Memory B cell (primary cell): ENCODE results near the gene TMEM239.
"Not testable (repeated sequence)": the region's sequence is repeated elsewhere in the genome, so short reads cannot be mapped to it uniquely, and the experiment has no call there.

ENCODE experiments used
- ATAC-seq: fragments of 150-1000 bp; cut with Tn5 transposase; 2 replicates; pipeline ENCODE4 v1.10.0; 2021; ENCODE audit warnings: low read depth, mild to moderate bottlenecking, moderate library complexity
- DNase-seq, 2 donors: peaks; one replicate each; pipeline ENCODE4 v3.0.0; 2022; ENCODE audit warnings: low spot score in 2 of 2
- H3K27ac Mint-ChIP-seq: one replicate; pipeline ENCODE4 v1.8.0; 2022; ENCODE audit warnings: mild to moderate bottlenecking, moderate library complexity, mixed read lengths
- H3K27me3 Mint-ChIP-seq: one replicate; pipeline ENCODE4 v1.8.0; 2022; ENCODE audit warnings: mixed read lengths
- H3K36me3 Mint-ChIP-seq: one replicate; pipeline ENCODE4 v1.8.0; 2022; ENCODE audit warnings: mild to moderate bottlenecking, mixed read lengths
- H3K4me1 Mint-ChIP-seq: one replicate; pipeline ENCODE4 v1.8.0; 2022; ENCODE audit warnings: mixed read lengths
- H3K4me3 Mint-ChIP-seq: one replicate; pipeline ENCODE4 v1.8.0; 2022; ENCODE audit warnings: mild to moderate bottlenecking, moderate library complexity, mixed read lengths
- H3K9me3 Mint-ChIP-seq: one replicate; pipeline ENCODE4 v1.8.0; 2022; ENCODE audit warnings: mixed read lengths

The TMEM239 gene

DNA sequence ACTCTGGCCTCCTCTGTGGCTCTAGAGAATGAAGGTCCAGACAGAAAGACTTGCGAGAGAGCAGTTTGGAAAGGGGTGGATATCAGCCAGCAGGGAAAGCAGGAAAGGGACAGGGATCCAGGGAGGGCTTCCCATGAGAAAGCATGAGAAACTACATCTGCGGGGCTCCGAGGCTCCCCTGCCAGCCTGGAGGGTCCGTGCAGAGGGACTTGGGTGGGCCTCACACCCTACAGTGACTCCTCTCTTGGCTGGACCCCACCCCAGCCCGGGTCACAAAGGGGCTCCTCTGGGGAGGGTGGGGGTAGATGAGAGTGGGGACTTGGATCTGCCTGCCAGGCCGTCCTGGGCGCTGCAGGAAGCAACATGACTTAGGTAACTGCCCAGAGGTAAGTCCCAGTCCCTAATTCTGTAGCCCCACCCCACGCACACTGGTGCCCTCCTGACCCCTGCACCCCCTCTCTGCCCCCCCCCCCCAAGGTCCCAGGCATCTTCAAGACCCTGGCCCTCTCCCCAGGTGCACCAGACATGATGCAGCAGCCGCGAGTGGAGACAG lies at the start of gene TMEM239:
Gene TMEM239 (plus strand): TSS at position 335 of the 553 bp plus-strand sequence. CDS start 191 bp downstream, at position 526.
- Mint-ChIP-seq H3K27me3 (peaks cover 36% of the 10 kb centered on the region), H3K4me1 (peaks cover 6% of the 10 kb centered on the region), H3K4me3 (no peak within 1 kb of the TSS), H3K27ac (no peak within 1 kb of the TSS), H3K36me3 (no peaks in the 10 kb centered on the region), H3K9me3 (peaks cover 5% of the 10 kb centered on the region)
- ATAC-seq (no peak), DNase-seq (no peak)

DNA sequence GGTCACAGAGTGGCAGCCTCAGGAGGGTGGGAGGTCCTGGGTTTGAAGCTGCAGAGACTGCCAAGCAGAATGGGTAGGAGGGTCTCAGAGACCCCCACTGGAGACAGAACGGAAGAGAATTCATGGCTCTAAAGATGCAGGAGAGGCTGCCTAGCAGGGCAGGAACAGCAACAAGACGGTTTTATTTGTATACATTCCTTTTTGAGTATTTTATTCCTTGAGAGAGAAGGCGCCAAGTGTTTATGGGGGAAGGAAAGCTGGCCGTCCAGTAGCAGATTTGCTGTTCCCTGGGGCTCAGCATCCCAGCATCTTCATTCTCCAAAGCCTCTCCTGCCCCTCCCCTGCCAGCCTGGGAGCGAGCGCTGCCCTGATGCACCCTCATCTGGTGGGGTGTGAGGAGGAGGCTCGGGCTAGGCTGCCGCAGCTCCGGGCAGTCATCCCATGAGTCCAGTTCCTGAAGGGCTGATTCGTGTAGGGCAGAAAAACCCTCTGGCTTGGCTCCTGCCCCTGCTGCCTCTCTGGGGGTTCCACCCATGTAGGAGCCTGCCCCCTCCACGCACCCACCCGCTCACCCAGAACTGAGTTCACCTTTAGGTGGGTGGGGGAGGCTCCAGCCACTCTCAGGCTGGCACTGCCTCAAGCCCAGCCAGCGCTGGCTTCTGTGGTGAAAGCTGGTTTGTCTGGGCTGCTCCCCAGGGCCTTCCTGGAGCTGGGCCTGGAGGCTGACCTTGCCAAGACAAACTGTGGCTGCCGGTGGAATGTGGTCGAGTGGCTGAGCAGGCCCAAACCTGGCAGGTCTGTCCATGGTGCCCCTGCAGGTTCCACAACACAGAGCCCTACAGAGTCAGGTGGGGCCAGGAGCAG lies 48.2 kb upstream of the TMEM239 start:
- Mint-ChIP-seq H3K9me3 (no peaks in the 10 kb centered on the region), H3K4me1 (no peaks in the 10 kb centered on the region), H3K27me3 (peaks cover 17% of the 10 kb centered on the region), H3K27ac (no peak overlapping the region), H3K4me3 (no peak overlapping the region), H3K36me3 (no peaks in the 10 kb centered on the region)
- no peak for DNase-seq
- ATAC-seq, result no peak

- DNase-seq, result no peak
- no peaks in the 10 kb centered on the region for H3K9me3 Mint-ChIP-seq
Observed at GRCh38 chr20:2768632-2769015, 47.5 kb upstream of the TMEM239 start.

DNA sequence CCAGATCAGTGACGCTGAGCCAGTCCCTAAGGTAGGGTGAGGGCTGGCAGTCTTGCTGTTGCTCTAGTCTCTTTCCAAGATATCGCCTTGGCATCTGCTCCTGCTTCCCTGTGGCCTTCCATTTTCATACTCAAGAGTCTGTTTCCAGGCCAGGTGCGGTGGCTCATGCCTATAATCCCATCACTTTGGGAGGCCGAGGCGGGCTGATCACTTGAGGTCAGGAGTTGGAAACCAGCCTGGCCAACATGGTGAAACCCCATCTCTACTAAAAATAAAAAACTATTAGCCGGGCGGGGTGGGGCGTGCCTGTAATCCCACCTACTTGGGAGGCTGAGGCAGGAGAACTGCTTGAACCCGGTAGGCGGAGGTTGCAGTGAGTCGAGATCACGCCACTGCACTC lies 46.1 kb upstream of the TMEM239 start:
- H3K4me1 Mint-ChIP-seq, H3K4me3 Mint-ChIP-seq, DNase-seq, H3K9me3 Mint-ChIP-seq, H3K36me3 Mint-ChIP-seq, H3K27ac Mint-ChIP-seq, ATAC-seq: not testable (repeated sequence)
- H3K27me3 Mint-ChIP-seq, result peaks cover 13% of the 10 kb centered on the region

More at GRCh38 chr20:2768632-2769015, 47.5 kb upstream of the TMEM239 start:
- Mint-ChIP-seq H3K4me3 (no peak overlapping the region), H3K36me3 (no peaks in the 10 kb centered on the region), H3K4me1 (no peaks in the 10 kb centered on the region), H3K27me3 (peaks cover 17% of the 10 kb centered on the region), H3K27ac (no peak overlapping the region)
- no peak for ATAC-seq

- H3K36me3 Mint-ChIP-seq, result no peaks in the 10 kb centered on the region
- H3K9me3 Mint-ChIP-seq, result no peaks in the 10 kb centered on the region
- H3K27ac Mint-ChIP-seq, result no peak overlapping the region
- H3K4me3 Mint-ChIP-seq, result no peak overlapping the region
- no peaks in the 10 kb centered on the region for H3K4me1 Mint-ChIP-seq
- no peak for ATAC-seq
- H3K27me3 Mint-ChIP-seq, result peaks cover 13% of the 10 kb centered on the region
- no peak for DNase-seq
Observed at GRCh38 chr20:2771631-2772080, 44.5 kb upstream of the TMEM239 start.

DNA sequence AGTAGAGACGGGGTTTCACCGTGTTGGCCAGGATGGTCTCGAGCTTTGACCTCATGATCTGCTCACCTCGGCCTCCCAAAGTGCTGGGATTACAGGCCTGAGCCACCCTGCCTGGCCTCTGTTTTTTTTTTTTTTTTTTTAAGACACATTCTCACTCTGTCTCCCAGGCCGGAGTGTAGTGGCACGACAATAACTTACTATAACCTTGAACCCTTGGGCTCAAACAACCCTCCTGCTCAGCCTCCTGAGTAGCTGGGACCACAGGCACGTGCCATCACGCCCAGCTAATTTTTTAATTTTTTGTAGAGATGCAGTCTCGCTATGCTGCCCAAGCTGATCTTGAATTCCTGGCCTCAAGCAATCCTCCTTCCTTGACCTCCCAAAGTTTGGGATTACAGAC lies 42.4 kb upstream of the TMEM239 start:
- no peak overlapping the region for H3K4me3 Mint-ChIP-seq
- peaks cover 3% of the 10 kb centered on the region for H3K9me3 Mint-ChIP-seq
- DNase-seq (no peak), ATAC-seq (no peak)
- H3K27ac Mint-ChIP-seq, result no peak overlapping the region
- H3K36me3 Mint-ChIP-seq, result no peaks in the 10 kb centered on the region
- peaks cover 8% of the 10 kb centered on the region for H3K27me3 Mint-ChIP-seq
- no peaks in the 10 kb centered on the region for H3K4me1 Mint-ChIP-seq

DNA sequence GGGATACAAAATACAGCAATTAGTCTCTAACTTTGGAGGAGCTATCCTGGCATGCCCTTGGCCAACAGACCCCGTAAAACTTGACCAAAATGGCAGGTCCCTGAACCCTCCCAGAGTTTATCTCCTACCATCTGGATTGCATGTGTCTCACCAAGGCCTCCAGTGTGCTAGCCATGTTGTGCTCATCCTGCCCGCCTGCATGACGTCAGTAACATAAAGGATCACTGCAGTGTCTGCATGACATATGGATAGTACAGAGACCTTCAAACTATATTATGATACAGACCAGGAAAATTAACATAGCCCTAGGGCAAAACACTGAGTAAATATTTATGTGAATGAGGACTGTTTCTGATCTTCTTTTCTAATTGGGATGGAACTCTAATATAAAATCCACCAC lies 41.0 kb upstream of the TMEM239 start:
- Mint-ChIP-seq H3K27me3 (peaks cover 6% of the 10 kb centered on the region), H3K4me1 (no peaks in the 10 kb centered on the region), H3K4me3 (no peak overlapping the region), H3K9me3 (peaks cover 3% of the 10 kb centered on the region), H3K27ac (no peak overlapping the region), H3K36me3 (no peaks in the 10 kb centered on the region)
- ATAC-seq, result no peak
- DNase-seq, result no peak

DNA sequence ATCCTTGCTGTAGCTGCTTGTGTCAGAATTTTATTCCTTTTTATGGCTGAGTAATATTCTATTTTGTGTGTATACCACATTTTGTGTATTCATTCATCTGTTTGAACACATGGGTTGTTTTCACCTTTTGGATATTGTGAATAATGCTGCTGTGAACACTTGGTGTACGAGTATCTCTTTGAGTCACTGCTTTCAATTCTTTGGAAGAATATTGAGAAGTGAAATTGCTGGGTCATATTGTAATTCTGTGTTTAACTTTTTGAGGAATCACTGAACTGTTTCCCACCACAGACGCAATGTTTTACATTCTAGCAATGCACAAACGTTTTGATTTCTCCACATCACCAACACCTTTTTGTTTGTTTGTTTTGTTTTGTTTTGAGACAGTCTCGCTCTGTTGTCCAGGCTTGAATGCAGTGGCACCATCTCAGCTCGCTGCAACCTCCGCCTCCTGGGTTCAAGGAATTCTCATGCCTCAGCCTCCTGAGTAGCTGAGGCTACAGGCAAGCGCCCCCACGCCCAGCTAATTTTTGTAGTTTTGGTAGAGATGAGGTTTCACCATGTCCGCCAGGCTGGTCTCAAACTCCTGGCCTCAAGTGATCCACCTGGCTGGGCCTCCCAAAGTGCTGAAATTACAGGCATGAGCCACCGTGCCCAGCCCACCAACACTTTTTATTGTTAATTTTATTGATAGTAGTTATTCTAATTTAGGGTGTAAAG lies 37.4 kb upstream of the TMEM239 start:
- no peak for ATAC-seq
- Mint-ChIP-seq H3K36me3 (no peaks in the 10 kb centered on the region), H3K27me3 (peaks cover 10% of the 10 kb centered on the region), H3K4me1 (no peaks in the 10 kb centered on the region), H3K9me3 (peaks cover 3% of the 10 kb centered on the region), H3K4me3 (no peak overlapping the region), H3K27ac (no peak overlapping the region)
- no peak for DNase-seq

- no peaks in the 10 kb centered on the region for H3K36me3 Mint-ChIP-seq
- H3K27ac Mint-ChIP-seq, result no peak overlapping the region
- no peak for ATAC-seq
- no peak for DNase-seq
- no peaks in the 10 kb centered on the region for H3K4me1 Mint-ChIP-seq
- peaks cover 11% of the 10 kb centered on the region for H3K27me3 Mint-ChIP-seq
- no peak overlapping the region for H3K4me3 Mint-ChIP-seq
- H3K9me3 Mint-ChIP-seq, result peaks cover 3% of the 10 kb centered on the region
Observed at GRCh38 chr20:2780948-2781347, 35.2 kb upstream of the TMEM239 start.

GRCh38 chr20:2783908-2784566 lies 32.1 kb upstream of the TMEM239 start:
- H3K27ac Mint-ChIP-seq, result no peak overlapping the region
- H3K4me1 Mint-ChIP-seq, result no peaks in the 10 kb centered on the region
- H3K27me3 Mint-ChIP-seq, result peaks cover 13% of the 10 kb centered on the region
- ATAC-seq (no peak), DNase-seq (no peak)
- no peaks in the 10 kb centered on the region for H3K9me3 Mint-ChIP-seq
- H3K36me3 Mint-ChIP-seq, result no peaks in the 10 kb centered on the region
- no peak overlapping the region for H3K4me3 Mint-ChIP-seq

GRCh38 chr20:2793471-2793870 lies 22.7 kb upstream of the TMEM239 start:
- no peak for DNase-seq
- Mint-ChIP-seq H3K4me1 (no peaks in the 10 kb centered on the region), H3K4me3 (no peak overlapping the region), H3K9me3 (no peaks in the 10 kb centered on the region), H3K27me3 (peaks cover 30% of the 10 kb centered on the region), H3K36me3 (no peaks in the 10 kb centered on the region), H3K27ac (no peak overlapping the region)
- ATAC-seq, result no peak

GRCh38 chr20:2794202-2794748 lies 21.9 kb upstream of the TMEM239 start:
- H3K27ac Mint-ChIP-seq, result no peak overlapping the region
- no peak overlapping the region for H3K4me3 Mint-ChIP-seq
- ATAC-seq, result no peak
- no peak for DNase-seq
- H3K36me3 Mint-ChIP-seq, result no peaks in the 10 kb centered on the region
- H3K27me3 Mint-ChIP-seq, result peaks cover 35% of the 10 kb centered on the region
- peaks cover 3% of the 10 kb centered on the region for H3K4me1 Mint-ChIP-seq
- H3K9me3 Mint-ChIP-seq, result no peaks in the 10 kb centered on the region

DNA sequence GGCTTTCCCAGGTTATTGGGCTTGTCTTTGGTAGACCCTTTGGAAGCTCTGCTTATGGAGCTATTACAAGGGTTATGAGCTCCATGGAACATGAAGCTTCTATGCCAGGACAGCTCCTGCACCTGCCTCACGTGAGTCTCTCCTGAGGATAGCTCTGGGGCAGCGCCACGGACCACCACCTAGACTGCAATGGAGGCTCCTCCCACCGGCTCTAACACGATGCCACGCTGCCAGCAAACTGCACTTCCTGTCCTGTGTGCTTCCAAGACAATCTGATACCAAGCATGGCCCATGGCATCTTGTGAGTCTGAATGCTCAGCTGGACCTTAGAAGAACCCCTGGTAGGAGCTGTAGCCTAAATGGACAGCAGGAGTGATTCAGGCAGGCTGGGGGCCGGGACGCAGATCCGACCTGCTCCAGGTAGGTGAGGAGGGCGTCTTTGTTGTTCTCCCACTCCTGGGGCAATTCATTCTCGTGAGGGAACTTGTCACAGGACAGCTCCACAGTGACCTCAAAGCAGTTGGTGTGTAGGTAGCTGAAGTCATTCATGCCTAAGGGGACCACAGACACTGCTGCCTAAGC lies 21.2 kb upstream of the TMEM239 start:
- DNase-seq (no peak), ATAC-seq (no peak)
- Mint-ChIP-seq H3K4me3 (no peak overlapping the region), H3K9me3 (no peaks in the 10 kb centered on the region), H3K27me3 (peaks cover 41% of the 10 kb centered on the region), H3K27ac (no peak overlapping the region), H3K4me1 (peaks cover 9% of the 10 kb centered on the region), H3K36me3 (no peaks in the 10 kb centered on the region)
